ENCODE measurements around the gene RMND5A.

RMND5A gene

GRCh38 chr2:86770816-86771301, 50.8 kb downstream of the RMND5A start:
- DNase-seq (ENCODE audit: low read depth), result no peak
- no peak overlapping the region for H3K9ac ChIP-seq (ENCODE audit: low read length)
- H3K36me3 ChIP-seq (ENCODE audit: control insufficient read depth, insufficient read depth, low read length, severe bottlenecking), result peaks cover 69% of the 10 kb centered on the region
- H3K4me1 ChIP-seq (ENCODE audit: control insufficient read depth, insufficient read depth, low read length), result peaks cover 7% of the 10 kb centered on the region
- H3K27me3 ChIP-seq (replicated peaks; ENCODE audit: control insufficient read depth, insufficient read depth, low read length), result no peaks in the 10 kb centered on the region
- H3K4me3 ChIP-seq (ENCODE audit: low read length), result no peak overlapping the region
- no peaks in the 10 kb centered on the region for H3K9me3 ChIP-seq (ENCODE audit: control insufficient read depth, low read length)

- Histone ChIP-seq H3K4me1 (ENCODE audit: control insufficient read depth, insufficient read depth, low read length) (peaks cover 7% of the 10 kb centered on the region), H3K9me3 (ENCODE audit: control insufficient read depth, low read length) (no peaks in the 10 kb centered on the region), H3K36me3 (ENCODE audit: control insufficient read depth, insufficient read depth, low read length, severe bottlenecking) (peaks cover 67% of the 10 kb centered on the region), H3K4me3 (ENCODE audit: low read length) (no peak overlapping the region), H3K27me3 (replicated peaks; ENCODE audit: control insufficient read depth, insufficient read depth, low read length) (no peaks in the 10 kb centered on the region), H3K9ac (ENCODE audit: low read length) (no peak overlapping the region)
- DNase-seq (ENCODE audit: low read depth), result no peak
Observed at GRCh38 chr2:86772611-86773010, 52.5 kb downstream of the RMND5A start.

- Histone ChIP-seq H3K9ac (ENCODE audit: low read length) (no peak overlapping the region), H3K27me3 (replicated peaks; ENCODE audit: control insufficient read depth, insufficient read depth, low read length) (no peaks in the 10 kb centered on the region), H3K9me3 (ENCODE audit: control insufficient read depth, low read length) (no peaks in the 10 kb centered on the region), H3K4me3 (ENCODE audit: low read length) (no peak overlapping the region), H3K4me1 (ENCODE audit: control insufficient read depth, insufficient read depth, low read length) (no peaks in the 10 kb centered on the region), H3K36me3 (ENCODE audit: control insufficient read depth, insufficient read depth, low read length, severe bottlenecking) (peaks cover 55% of the 10 kb centered on the region)
- DNase-seq (ENCODE audit: low read depth), result no peak
Observed at GRCh38 chr2:86774862-86775261, 54.8 kb downstream of the RMND5A start.

GRCh38 chr2:86775338-86775737, 55.2 kb downstream of the RMND5A start:
- no peak overlapping the region for H3K9ac ChIP-seq (ENCODE audit: low read length)

GRCh38 chr2:86776532-86776931, 56.4 kb downstream of the RMND5A start:
- H3K27me3 ChIP-seq (replicated peaks; ENCODE audit: control insufficient read depth, insufficient read depth, low read length), result no peaks in the 10 kb centered on the region
- DNase-seq (ENCODE audit: low read depth), result no peak
- H3K4me1 ChIP-seq (ENCODE audit: control insufficient read depth, insufficient read depth, low read length), result no peaks in the 10 kb centered on the region
- no peak overlapping the region for H3K9ac ChIP-seq (ENCODE audit: low read length)
- H3K36me3 ChIP-seq (ENCODE audit: control insufficient read depth, insufficient read depth, low read length, severe bottlenecking), result peaks cover 39% of the 10 kb centered on the region
- H3K9me3 ChIP-seq (ENCODE audit: control insufficient read depth, low read length), result no peaks in the 10 kb centered on the region
- H3K4me3 ChIP-seq (ENCODE audit: low read length), result no peak overlapping the region

More at GRCh38 chr2:86775338-86775737, 55.2 kb downstream of the RMND5A start:
- DNase-seq (ENCODE audit: low read depth), result no peak
- Histone ChIP-seq H3K9me3 (ENCODE audit: control insufficient read depth, low read length) (no peaks in the 10 kb centered on the region), H3K27me3 (replicated peaks; ENCODE audit: control insufficient read depth, insufficient read depth, low read length) (no peaks in the 10 kb centered on the region), H3K36me3 (ENCODE audit: control insufficient read depth, insufficient read depth, low read length, severe bottlenecking) (peaks cover 50% of the 10 kb centered on the region), H3K4me3 (ENCODE audit: low read length) (no peak overlapping the region), H3K4me1 (ENCODE audit: control insufficient read depth, insufficient read depth, low read length) (no peaks in the 10 kb centered on the region)

- no peaks in the 10 kb centered on the region for H3K27me3 ChIP-seq (replicated peaks; ENCODE audit: control insufficient read depth, insufficient read depth, low read length)
- no peak for DNase-seq (ENCODE audit: low read depth)
- H3K4me3 ChIP-seq (ENCODE audit: low read length), result no peak overlapping the region
- H3K9me3 ChIP-seq (ENCODE audit: control insufficient read depth, low read length), result no peaks in the 10 kb centered on the region
- H3K9ac ChIP-seq (ENCODE audit: low read length), result no peak overlapping the region
- peaks cover 17% of the 10 kb centered on the region for H3K36me3 ChIP-seq (ENCODE audit: control insufficient read depth, insufficient read depth, low read length, severe bottlenecking)
- H3K4me1 ChIP-seq (ENCODE audit: control insufficient read depth, insufficient read depth, low read length), result no peaks in the 10 kb centered on the region
Observed at GRCh38 chr2:86778957-86779356, 58.9 kb downstream of the RMND5A start.

- no peaks in the 10 kb centered on the region for H3K27me3 ChIP-seq (replicated peaks; ENCODE audit: control insufficient read depth, insufficient read depth, low read length)
- H3K9ac ChIP-seq (ENCODE audit: low read length), result no peak overlapping the region
- H3K4me1 ChIP-seq (ENCODE audit: control insufficient read depth, insufficient read depth, low read length), result no peaks in the 10 kb centered on the region
- no peak overlapping the region for H3K4me3 ChIP-seq (ENCODE audit: low read length)
- peaks cover 7% of the 10 kb centered on the region for H3K36me3 ChIP-seq (ENCODE audit: control insufficient read depth, insufficient read depth, low read length, severe bottlenecking)
- DNase-seq (ENCODE audit: low read depth), result no peak
- H3K9me3 ChIP-seq (ENCODE audit: control insufficient read depth, low read length), result no peaks in the 10 kb centered on the region
Observed at GRCh38 chr2:86779971-86780370, 59.9 kb downstream of the RMND5A start.

- peaks cover 9% of the 10 kb centered on the region for H3K27me3 ChIP-seq (replicated peaks; ENCODE audit: control insufficient read depth, insufficient read depth, low read length)
- no peak overlapping the region for H3K9ac ChIP-seq (ENCODE audit: low read length)
- H3K36me3 ChIP-seq (ENCODE audit: control insufficient read depth, insufficient read depth, low read length, severe bottlenecking), result no peaks in the 10 kb centered on the region
- H3K4me3 ChIP-seq (ENCODE audit: low read length), result no peak overlapping the region
- no peaks in the 10 kb centered on the region for H3K4me1 ChIP-seq (ENCODE audit: control insufficient read depth, insufficient read depth, low read length)
- no peak for DNase-seq (ENCODE audit: low read depth)
- H3K9me3 ChIP-seq (ENCODE audit: control insufficient read depth, low read length), result no peaks in the 10 kb centered on the region
Observed at GRCh38 chr2:86781363-86781762, 61.3 kb downstream of the RMND5A start.

- no peak overlapping the region for H3K4me3 ChIP-seq (ENCODE audit: low read length)
- H3K27me3 ChIP-seq (replicated peaks; ENCODE audit: control insufficient read depth, insufficient read depth, low read length), result peaks cover 13% of the 10 kb centered on the region
- H3K9me3 ChIP-seq (ENCODE audit: control insufficient read depth, low read length), result no peaks in the 10 kb centered on the region
- no peaks in the 10 kb centered on the region for H3K4me1 ChIP-seq (ENCODE audit: control insufficient read depth, insufficient read depth, low read length)
- H3K36me3 ChIP-seq (ENCODE audit: control insufficient read depth, insufficient read depth, low read length, severe bottlenecking), result no peaks in the 10 kb centered on the region
- no peak overlapping the region for H3K9ac ChIP-seq (ENCODE audit: low read length)
- no peak for DNase-seq (ENCODE audit: low read depth)
Observed at GRCh38 chr2:86782748-86783147, 62.7 kb downstream of the RMND5A start.

- Histone ChIP-seq H3K4me3 (ENCODE audit: low read length) (no peak overlapping the region), H3K27me3 (replicated peaks; ENCODE audit: control insufficient read depth, insufficient read depth, low read length) (peaks cover 18% of the 10 kb centered on the region)
Observed at GRCh38 chr2:86783615-86784339, 63.7 kb downstream of the RMND5A start.

GRCh38 chr2:86785456-86785855, 65.4 kb downstream of the RMND5A start:
- DNase-seq (ENCODE audit: low read depth), result no peak
- Histone ChIP-seq H3K9me3 (ENCODE audit: control insufficient read depth, low read length) (no peaks in the 10 kb centered on the region), H3K4me1 (ENCODE audit: control insufficient read depth, insufficient read depth, low read length) (no peaks in the 10 kb centered on the region), H3K36me3 (ENCODE audit: control insufficient read depth, insufficient read depth, low read length, severe bottlenecking) (no peaks in the 10 kb centered on the region), H3K27me3 (replicated peaks; ENCODE audit: control insufficient read depth, insufficient read depth, low read length) (peaks cover 30% of the 10 kb centered on the region), H3K4me3 (ENCODE audit: low read length) (no peak overlapping the region), H3K9ac (ENCODE audit: low read length) (no peak overlapping the region)

More at GRCh38 chr2:86783615-86784339, 63.7 kb downstream of the RMND5A start:
- H3K9me3 ChIP-seq (ENCODE audit: control insufficient read depth, low read length), result no peaks in the 10 kb centered on the region
- no peak for DNase-seq (ENCODE audit: low read depth)
- H3K9ac ChIP-seq (ENCODE audit: low read length), result no peak overlapping the region
- H3K36me3 ChIP-seq (ENCODE audit: control insufficient read depth, insufficient read depth, low read length, severe bottlenecking), result no peaks in the 10 kb centered on the region
- no peaks in the 10 kb centered on the region for H3K4me1 ChIP-seq (ENCODE audit: control insufficient read depth, insufficient read depth, low read length)
